Thyroid gland (tissue), 4 donors: ENCODE results near the gene CIAO2B. TPM values are rescaled to one million over a fixed set of nuclear protein-coding genes. Genes with fewer than 3 reads are reported as not detected.
A peak's percentile ranks its signal among the peaks of the same experiment; 100 is the strongest.

Source experiments
- DNase-seq, 2 donors: peaks; one replicate each; pipeline ENCODE4 v3.0.0-alpha.2; 2019
- H3K27ac ChIP-seq, 3 donors: fragments of 200-600 bp; sonication (generic); 1 replicate in 2 of 3; 2 replicates in 1 of 3; pipeline ENCODE4 v1.5.1; 2016 to 2019; ENCODE audit warnings: mild to moderate bottlenecking in 1 of 3, moderate library complexity in 1 of 3
- H3K27me3 ChIP-seq: fragments of 200-600 bp; sonication (generic); one replicate; pipeline ENCODE4 v1.5.1; 2019
- H3K36me3 ChIP-seq, 2 donors: fragments of 200-600 bp; sonication (generic); one replicate each; pipeline ENCODE4 v1.5.1; 2016 to 2019
- H3K4me1 ChIP-seq, 2 donors: fragments of 200-600 bp; sonication (generic); one replicate each; pipeline ENCODE4 v1.5.1; 2017 to 2019
- H3K4me3 ChIP-seq, 3 donors: fragments of 200-600 bp; sonication (generic); replicated peaks in 1 of 3; 1 replicate in 2 of 3; 2 replicates in 1 of 3; pipeline ENCODE4 v1.5.1; 2016; ENCODE audit warnings: mild to moderate bottlenecking in 1 of 3
- H3K9me3 ChIP-seq: fragments of 200-600 bp; sonication (generic); one replicate; pipeline ENCODE4 v1.5.1; 2017
- CTCF ChIP-seq, 6 experiments: fragments of 200-600 bp in 3 of 6; fragments of 450-650 bp in 3 of 6; sonication (generic) in 3 of 6; IDR thresholded peaks; one replicate each; pipeline ENCODE4 v1.5.1; 2016 to 2019; ENCODE audit warnings: antibody characterized with exemption in 6 of 6, mild to moderate bottlenecking in 2 of 6, inconsistent platforms in 1 of 6, moderate library complexity in 1 of 6
- POLR2A ChIP-seq, 2 donors: fragments of 450-650 bp; IDR thresholded peaks; one replicate each; pipeline ENCODE4 v1.6.1; 2017; ENCODE audit warnings: antibody characterized with exemption in 2 of 2, mild to moderate bottlenecking in 2 of 2, moderate library complexity in 1 of 2
- WGBS, 2 donors: methylation state at CpG; one replicate each; pipeline ENCODE4 v1.1.5; 2017; 5-methylcytosine and 5-hydroxymethylcytosine counted together
- intact Hi-C: fragments of 100-400 bp; cut with DNase I; formaldehyde crosslinking; loops from one replicate; pipeline ENCODE4 v1.15.1; 2023
- total RNA-seq, 4 donors: library from RNA; depleted of rRNA; stranded (reverse); fragments of >200 nt; gene quantifications; one replicate each; pipeline ENCODE4 v1.2.3, GENCODE V29; 2016

The CIAO2B gene
- total RNA-seq, 4 donors from 2014 or later = 29.4 to 113 (median 48.3) TPM

GRCh38 chr16:66919569-66920298, 14.5 kb downstream of the CIAO2B start:
- Histone ChIP-seq H3K4me1 (peaks cover 51 to 69% of the 10 kb centered on the region in 2 donors), H3K36me3 (no peaks in the 10 kb centered on the region), H3K27ac (peak overlapping the region; percentile 91 to 97 (median 97)), H3K27me3 (no peaks in the 10 kb centered on the region), H3K9me3 (no peaks in the 10 kb centered on the region), H3K4me3 (no peak overlapping the region)
- TF ChIP-seq CTCF (IDR thresholded peaks at IDR 0.05) (no peak), POLR2A (IDR thresholded peaks at IDR 0.05) (no peak)
- WGBS, 2 donors = 14 to 45% methylated on average over 2 to 3 of the region's 5 CpGs
- DNase-seq = peak; percentile 69 to 85
- intact Hi-C loops = no loop called here

DNA sequence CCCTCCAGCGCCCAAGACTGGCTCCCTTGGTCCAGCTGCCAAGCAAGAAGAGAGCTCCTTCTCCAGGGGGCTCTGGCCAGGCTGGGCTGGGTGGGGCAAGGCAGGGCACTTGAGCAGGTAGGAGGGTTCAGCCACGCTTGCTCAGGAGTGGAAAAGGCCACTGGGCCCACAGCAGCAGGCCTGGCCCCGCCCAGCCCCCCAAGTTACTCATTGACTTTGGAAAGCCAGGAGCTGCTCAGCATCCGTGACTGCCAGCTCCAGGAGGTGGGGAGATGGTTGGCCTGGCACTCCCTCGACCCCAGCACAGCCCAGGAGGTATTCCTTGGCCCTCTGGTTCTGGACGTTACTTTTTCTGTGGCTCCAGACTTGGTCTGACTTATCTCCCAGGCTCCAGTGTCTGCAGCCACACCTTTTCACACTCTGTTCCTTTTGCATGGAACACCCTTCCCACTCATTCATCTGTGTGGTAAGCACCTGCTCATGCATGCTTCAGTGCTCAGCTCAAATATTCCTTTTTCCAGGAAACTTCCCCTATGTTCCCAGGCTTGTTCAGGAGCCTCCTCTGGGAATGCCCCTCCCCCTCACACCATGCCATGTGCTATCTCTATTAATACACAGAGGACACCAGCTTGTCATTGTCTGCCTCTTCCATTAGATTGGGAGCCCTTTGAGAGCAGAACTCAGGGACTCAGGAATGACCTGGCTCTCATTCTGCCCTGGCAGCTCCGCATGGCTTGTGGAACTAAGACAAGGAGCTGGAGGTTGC, 15.2 kb downstream of the CIAO2B start, which contains the start of gene CDH16:
TSS of gene CDH16 (minus strand) at position 83 of the 766 bp plus-strand sequence. CDS start 820 bp downstream, outside the sequence.
- Histone ChIP-seq H3K9me3 (no peaks in the 10 kb centered on the region), H3K27ac (peak within 1 kb of the TSS; percentile 91 to 97 (median 97)), H3K4me1 (peaks cover 44 to 63% of the 10 kb centered on the region in 2 donors), H3K27me3 (no peaks in the 10 kb centered on the region), H3K36me3 (no peaks in the 10 kb centered on the region), H3K4me3 (no peak within 1 kb of the TSS)
- TF ChIP-seq CTCF (IDR thresholded peaks at IDR 0.05) (no peak), POLR2A (IDR thresholded peaks at IDR 0.05) (peak in 1 of 2 donors; percentile 52)
- WGBS, 2 donors = 20 to 38% methylated on average over 6 to 7 of the region's 7 CpGs
- intact Hi-C loops = no loop called here
- DNase-seq = peak; percentile 95 to 98

GRCh38 chr16:66918355-66918754, 15.8 kb downstream of the CIAO2B start:
- H3K9me3 ChIP-seq = no peaks in the 10 kb centered on the region
- peak overlapping the region; percentile 91 to 97 (median 97) for H3K27ac ChIP-seq
- no peaks in the 10 kb centered on the region for H3K36me3 ChIP-seq
- peaks cover 38 to 56% of the 10 kb centered on the region in 2 donors for H3K4me1 ChIP-seq
- peak in 1 of 2 donors; percentile 25 for DNase-seq
- TF ChIP-seq CTCF (IDR thresholded peaks at IDR 0.05) (no peak), POLR2A (IDR thresholded peaks at IDR 0.05) (no peak)
- WGBS, 2 donors = 72 to 76% methylated on average over 5 to 6 of the region's 6 CpGs
- no peak overlapping the region for H3K4me3 ChIP-seq
- H3K27me3 ChIP-seq = no peaks in the 10 kb centered on the region
- intact Hi-C loops = no loop called here

GRCh38 chr16:66917741-66918140, 16.5 kb downstream of the CIAO2B start:
- 88 to 95% methylated on average over 9 of the region's 9 CpGs for WGBS, 2 donors
- peak overlapping the region; percentile 91 to 97 (median 97) for H3K27ac ChIP-seq
- intact Hi-C loops = no loop called here

More at GRCh38 chr16:66917741-66918140, 16.5 kb downstream of the CIAO2B start:
- no peaks in the 10 kb centered on the region for H3K36me3 ChIP-seq
- no peaks in the 10 kb centered on the region for H3K27me3 ChIP-seq
- no peak overlapping the region for H3K4me3 ChIP-seq
- TF ChIP-seq CTCF (IDR thresholded peaks at IDR 0.05) = no peak
- no peak for TF ChIP-seq POLR2A (IDR thresholded peaks at IDR 0.05)
- no peak for DNase-seq
- peaks cover 33 to 50% of the 10 kb centered on the region in 2 donors for H3K4me1 ChIP-seq
- H3K9me3 ChIP-seq = no peaks in the 10 kb centered on the region
